ENCODE data around the gene SLC11A1. TPM values are rescaled to one million over a fixed set of nuclear protein-coding genes. Genes with fewer than 3 reads are reported as not detected.

The SLC11A1 gene
- total and polyA plus RNA-seq, 2 of the 4 experiments (the other 2 are of a cell fraction): under 0.01 to 0.07 TPM

DNA sequence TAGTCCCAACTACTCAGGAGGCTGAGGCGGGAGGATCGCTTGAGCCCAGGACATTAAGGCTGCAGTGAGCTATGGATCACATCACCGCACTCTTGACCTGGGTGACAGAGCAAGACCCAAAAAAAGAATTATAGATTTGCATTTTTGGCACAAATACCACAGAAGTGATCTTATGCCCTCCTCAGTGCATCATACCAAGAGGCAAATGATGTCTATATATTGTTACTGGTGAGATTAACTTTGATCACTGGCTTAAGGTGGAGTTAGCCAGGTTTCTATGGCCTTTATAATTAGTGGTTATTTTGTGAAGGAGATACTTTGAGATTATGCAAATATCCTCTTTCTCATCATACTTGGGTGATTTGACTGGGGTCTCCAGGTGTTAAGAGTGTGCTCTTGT lies 47.5 kb upstream of the SLC11A1 start:
- TF ChIP-seq MAZ (IDR thresholded peaks at IDR 0.05; ENCODE audit: borderline replicate concordance, low read depth, low read length): no peak
- TF ChIP-seq MXI1 (IDR thresholded peaks at IDR 0.05; ENCODE audit: borderline replicate concordance, low read depth, low read length): no peak
- TF ChIP-seq, protein P1, sequence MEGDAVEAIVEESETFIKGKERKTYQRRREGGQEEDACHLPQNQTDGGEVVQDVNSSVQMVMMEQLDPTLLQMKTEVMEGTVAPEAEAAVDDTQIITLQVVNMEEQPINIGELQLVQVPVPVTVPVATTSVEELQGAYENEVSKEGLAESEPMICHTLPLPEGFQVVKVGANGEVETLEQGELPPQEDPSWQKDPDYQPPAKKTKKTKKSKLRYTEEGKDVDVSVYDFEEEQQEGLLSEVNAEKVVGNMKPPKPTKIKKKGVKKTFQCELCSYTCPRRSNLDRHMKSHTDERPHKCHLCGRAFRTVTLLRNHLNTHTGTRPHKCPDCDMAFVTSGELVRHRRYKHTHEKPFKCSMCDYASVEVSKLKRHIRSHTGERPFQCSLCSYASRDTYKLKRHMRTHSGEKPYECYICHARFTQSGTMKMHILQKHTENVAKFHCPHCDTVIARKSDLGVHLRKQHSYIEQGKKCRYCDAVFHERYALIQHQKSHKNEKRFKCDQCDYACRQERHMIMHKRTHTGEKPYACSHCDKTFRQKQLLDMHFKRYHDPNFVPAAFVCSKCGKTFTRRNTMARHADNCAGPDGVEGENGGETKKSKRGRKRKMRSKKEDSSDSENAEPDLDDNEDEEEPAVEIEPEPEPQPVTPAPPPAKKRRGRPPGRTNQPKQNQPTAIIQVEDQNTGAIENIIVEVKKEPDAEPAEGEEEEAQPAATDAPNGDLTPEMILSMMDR (conservative IDR thresholded peaks at IDR 0.05; ENCODE audit: low read depth, low read length): no peak
- TF ChIP-seq USF2 (IDR thresholded peaks at IDR 0.05; ENCODE audit: low read depth, low read length): no peak
- no peak for TF ChIP-seq RCOR1 (IDR thresholded peaks at IDR 0.05; ENCODE audit: insufficient replicate concordance, low read length)
- TF ChIP-seq BHLHE40 (IDR thresholded peaks at IDR 0.05; ENCODE audit: low read depth, low read length): no peak
- TF ChIP-seq NFE2L2 (IDR thresholded peaks at IDR 0.05; ENCODE audit: low read depth, low read length): no peak
- TF ChIP-seq POLR2A (IDR thresholded peaks at IDR 0.05; ENCODE audit: low read depth, low read length): no peak
- no peak overlapping the region for H3K27ac ChIP-seq (ENCODE audit: insufficient read depth, low read length)
- H4K5ac ChIP-seq (ENCODE audit: low read depth, low read length): peak overlapping the region; percentile 52; the same call in 1 of the 2 replicates
- in situ Hi-C loops (cut with MboI; ENCODE audit: low sequenced_read_pairs): no loop called here
- no peaks in the 10 kb centered on the region for H3K79me1 ChIP-seq (ENCODE audit: low read depth in 1 of 2, low read length in 2 of 2)
- H3K18ac ChIP-seq (ENCODE audit: low read depth, low read length): peak overlapping the region; percentile 68; the same call in 1 of the 2 replicates
- H3K4me2 ChIP-seq (ENCODE audit: low read depth, low read length): no peak overlapping the region
- H3K4me1 ChIP-seq (ENCODE audit: control insufficient read depth, insufficient read depth, low read length): peaks cover 7% of the 10 kb centered on the region
- no peak overlapping the region for H2BK120ac ChIP-seq (ENCODE audit: low read depth, low read length)
- peak overlapping the region; percentile 38 for H2BK5ac ChIP-seq (ENCODE audit: low read depth, low read length, poor library complexity, severe bottlenecking)
- no peak overlapping the region for H3K9ac ChIP-seq (ENCODE audit: low read depth, low read length)
- no peak overlapping the region for H2AK5ac ChIP-seq (ENCODE audit: low read depth, low read length)
- no peak overlapping the region for H2AK9ac ChIP-seq (replicated peaks; ENCODE audit: low read depth, low read length, poor library complexity)
- H3K56ac ChIP-seq (ENCODE audit: extremely low read depth, insufficient read depth, low read length): no peak overlapping the region
- H3K36me3 ChIP-seq (ENCODE audit: control insufficient read depth, insufficient read depth, low read length): no peaks in the 10 kb centered on the region; the same call in 1 of the 2 replicates
- H4K8ac ChIP-seq (ENCODE audit: low read depth in 2 of 2, low read length in 2 of 2): peak overlapping the region in 1 of 2 experiments; percentile 35; a peak in 1 of 4 replicates
- no CpG with 5 or more reads among the region's 3 CpGs for WGBS, 2 experiments (ENCODE audit: extremely low coverage in 2 of 2, insufficient read length in 1 of 2)
- H4K20me1 ChIP-seq (ENCODE audit: insufficient read depth, low read length): no peaks in the 10 kb centered on the region
- ChIA-PET CTCF (no interaction called here), POLR2A (ENCODE audit: unreplicated experiment) (no interaction called here)
- no peaks in the 10 kb centered on the region for H3K27me3 ChIP-seq (ENCODE audit: control insufficient read depth, insufficient read depth, low read length)
- H2AFZ ChIP-seq (replicated peaks; ENCODE audit: low read length, poor library complexity): no peak overlapping the region
- H3K14ac ChIP-seq (replicated peaks; ENCODE audit: low read depth, low read length): no peak overlapping the region
- peaks cover 10% of the 10 kb centered on the region for H3K9me1 ChIP-seq (ENCODE audit: insufficient read depth, low read length)
- ATAC-seq (ENCODE audit: low read depth) (no peak), DNase-seq (no peak)
- no peak overlapping the region for H2BK15ac ChIP-seq (ENCODE audit: low read depth, low read length)
- peak overlapping the region; percentile 39; the same call in 1 of the 2 replicates for H2BK20ac ChIP-seq (ENCODE audit: low read depth, low read length)
- no peak overlapping the region for H3K23ac ChIP-seq (ENCODE audit: low read depth, low read length)
- H3K4ac ChIP-seq (ENCODE audit: low read depth, low read length): no peak overlapping the region
- no peaks in the 10 kb centered on the region for H3K9me3 ChIP-seq (ENCODE audit: control insufficient read depth, insufficient read depth, low read length)
- H4K91ac ChIP-seq (ENCODE audit: insufficient read depth, low read depth, low read length): no peak overlapping the region
- dilution Hi-C loops (cut with HindIII; ENCODE audit: low sequenced_read_pairs, unreplicated experiment): no loop called here
- BruUV-seq (replicated peaks): no TSS peak
- intact Hi-C loops (cut with micrococcal nuclease): no loop called here
- no peak overlapping the region for H3K4me3 ChIP-seq (ENCODE audit: insufficient read depth, low read depth, low read length)
